Cardiac muscle cell (in vitro differentiated cells and primary cell): Measurements from ENCODE around the gene TGIF2. TPM values are rescaled to one million over a fixed set of nuclear protein-coding genes. Genes with fewer than 3 reads are reported as not detected.
"Not testable (repeated sequence)": the region's sequence is repeated elsewhere in the genome, so short reads cannot be mapped to it uniquely, and the experiment has no call there.

ENCODE experiments used
- DNase-seq, 2 donors: peaks; one replicate each; pipeline versions ENCODE4 v3.0.0 to v3.0.0-alpha.2; 2010 to 2017; ENCODE audit warnings: low read depth in 1 of 2, low spot score in 1 of 2
- H3K27ac ChIP-seq: fragments of 200-600 bp; sonication (generic); 2 replicates; pipeline ENCODE4 v1.5.1; 2016
- H3K27me3 ChIP-seq: fragments of 200-600 bp; sonication (generic); 2 replicates; pipeline ENCODE4 v1.6.0; 2016; ENCODE audit warnings: control low read depth
- H3K36me3 ChIP-seq: fragments of 200-600 bp; sonication (generic); 2 replicates; pipeline ENCODE4 v1.5.1; 2016; ENCODE audit warnings: control low read depth
- H3K4me1 ChIP-seq: fragments of 200-600 bp; sonication (generic); 2 replicates; pipeline ENCODE4 v1.8.1; 2017; ENCODE audit warnings: low read depth, mild to moderate bottlenecking, mixed run types
- H3K4me3 ChIP-seq: fragments of 200-600 bp; sonication (generic); 2 replicates; pipeline ENCODE4 v1.5.1; 2016; ENCODE audit warnings: mild to moderate bottlenecking
- H3K9me3 ChIP-seq: fragments of 200-600 bp; sonication (generic); 2 replicates; pipeline ENCODE4 v1.5.1; 2017; ENCODE audit warnings: low read depth, mild to moderate bottlenecking, control low read depth
- polyA plus RNA-seq: library from polyadenylated mRNA; unstranded; fragments of >200 nt; fragmentation: Nextera tagmentation; extraction: Ambion mirVana; gene quantifications from 2 replicates; pipeline ENCODE4 v1.2.1, GENCODE V29; 2016
- total RNA-seq: library from RNA; depleted of rRNA; stranded (reverse); fragments of >200 nt; gene quantifications from 2 replicates; pipeline ENCODE4 v1.2.3, GENCODE V29; 2016
- TF ChIP-seq, protein P1 (sequence below): IDR thresholded peaks from 2 replicates; pipeline ENCODE4 v1.5.1; 2012; ENCODE audit warnings: low read depth, mild to moderate bottlenecking, low read length

Gene TGIF2
- total and polyA plus RNA-seq, 2 experiments from 2014 or later = 59.4 to 69.5 TPM

DNA sequence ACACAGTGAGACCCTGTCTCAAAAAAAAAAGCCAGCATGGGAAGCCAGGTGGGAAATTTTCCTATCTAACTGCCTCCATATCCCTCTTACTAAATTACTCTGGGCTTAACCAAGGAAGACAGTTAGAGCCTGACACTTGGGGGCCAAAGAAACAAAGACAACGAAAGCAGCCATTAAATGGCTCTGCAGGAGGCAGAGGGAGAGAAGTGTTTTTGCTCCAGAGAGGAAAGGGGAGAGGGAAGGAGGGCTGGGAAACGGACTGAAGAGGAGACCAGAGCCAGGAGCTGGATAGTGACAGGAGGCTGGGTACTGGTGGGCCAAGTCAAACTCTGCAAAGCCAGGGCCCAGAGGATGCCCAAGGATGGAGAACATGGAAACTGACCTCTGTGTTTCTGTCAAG is 10.7 kb upstream of the TGIF2 start:
- Histone ChIP-seq H3K27ac (no peak overlapping the region), H3K4me3 (no peak overlapping the region), H3K4me1 (no peaks in the 10 kb centered on the region), H3K9me3 (no peaks in the 10 kb centered on the region), H3K36me3 (no peaks in the 10 kb centered on the region), H3K27me3 (no peaks in the 10 kb centered on the region)
- no peak for DNase-seq
- TF ChIP-seq, protein P1, sequence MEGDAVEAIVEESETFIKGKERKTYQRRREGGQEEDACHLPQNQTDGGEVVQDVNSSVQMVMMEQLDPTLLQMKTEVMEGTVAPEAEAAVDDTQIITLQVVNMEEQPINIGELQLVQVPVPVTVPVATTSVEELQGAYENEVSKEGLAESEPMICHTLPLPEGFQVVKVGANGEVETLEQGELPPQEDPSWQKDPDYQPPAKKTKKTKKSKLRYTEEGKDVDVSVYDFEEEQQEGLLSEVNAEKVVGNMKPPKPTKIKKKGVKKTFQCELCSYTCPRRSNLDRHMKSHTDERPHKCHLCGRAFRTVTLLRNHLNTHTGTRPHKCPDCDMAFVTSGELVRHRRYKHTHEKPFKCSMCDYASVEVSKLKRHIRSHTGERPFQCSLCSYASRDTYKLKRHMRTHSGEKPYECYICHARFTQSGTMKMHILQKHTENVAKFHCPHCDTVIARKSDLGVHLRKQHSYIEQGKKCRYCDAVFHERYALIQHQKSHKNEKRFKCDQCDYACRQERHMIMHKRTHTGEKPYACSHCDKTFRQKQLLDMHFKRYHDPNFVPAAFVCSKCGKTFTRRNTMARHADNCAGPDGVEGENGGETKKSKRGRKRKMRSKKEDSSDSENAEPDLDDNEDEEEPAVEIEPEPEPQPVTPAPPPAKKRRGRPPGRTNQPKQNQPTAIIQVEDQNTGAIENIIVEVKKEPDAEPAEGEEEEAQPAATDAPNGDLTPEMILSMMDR = no peak

DNA sequence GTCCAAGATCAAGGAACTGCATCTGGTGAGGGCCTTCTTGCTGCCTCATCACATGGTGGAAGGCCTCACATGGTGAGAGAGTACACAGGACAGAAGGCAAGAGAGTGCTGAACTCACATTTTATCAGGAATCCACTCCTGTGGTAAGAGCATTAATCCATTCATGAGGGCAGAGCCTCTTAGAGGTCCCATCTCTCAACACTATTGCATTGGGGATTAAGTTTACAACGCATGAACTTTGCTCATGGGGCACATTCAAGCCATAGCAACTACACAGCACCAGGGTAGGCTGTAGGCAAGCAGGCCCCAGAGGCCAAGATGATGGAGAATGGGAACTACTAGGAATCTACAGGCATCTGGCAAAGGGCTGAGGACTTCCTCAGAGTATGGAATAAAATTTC is 10.0 kb upstream of the TGIF2 start:
- no peaks in the 10 kb centered on the region for H3K36me3 ChIP-seq
- TF ChIP-seq, protein P1 = no peak
- no peak overlapping the region for H3K27ac ChIP-seq
- no peak overlapping the region for H3K4me3 ChIP-seq
- no peaks in the 10 kb centered on the region for H3K9me3 ChIP-seq
- no peak for DNase-seq
- H3K27me3 ChIP-seq = no peaks in the 10 kb centered on the region
- H3K4me1 ChIP-seq = no peaks in the 10 kb centered on the region

DNA sequence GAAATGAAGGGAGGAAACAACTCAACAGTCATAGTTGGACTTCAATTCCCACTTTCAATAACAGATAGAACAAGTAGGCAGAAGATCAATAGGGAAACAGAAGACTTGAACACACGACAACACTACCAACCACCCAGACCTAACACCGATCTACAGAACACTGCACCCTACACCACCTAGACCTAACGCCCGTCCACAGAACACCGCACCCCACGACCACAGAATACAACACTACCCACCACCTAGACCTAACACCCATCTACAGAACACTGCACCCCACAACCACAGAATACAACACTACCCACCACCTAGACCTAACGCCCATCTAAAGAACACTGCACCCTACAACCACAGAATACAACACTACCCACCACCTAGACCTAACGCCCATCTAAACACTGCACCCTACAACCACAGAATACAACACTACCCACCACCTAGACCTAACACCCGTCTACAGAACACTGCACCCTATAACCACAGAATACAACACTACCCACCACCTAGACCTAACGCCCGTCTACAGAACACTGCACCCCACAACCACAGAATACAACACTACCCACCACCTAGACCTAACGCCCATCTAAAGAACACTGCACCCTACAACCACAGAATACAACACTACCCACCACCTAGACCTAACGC is 9.2 kb upstream of the TGIF2 start:
- not testable (repeated sequence) for H3K4me3 ChIP-seq, H3K4me1 ChIP-seq, H3K27me3 ChIP-seq, H3K36me3 ChIP-seq, H3K27ac ChIP-seq, H3K9me3 ChIP-seq, DNase-seq

DNA sequence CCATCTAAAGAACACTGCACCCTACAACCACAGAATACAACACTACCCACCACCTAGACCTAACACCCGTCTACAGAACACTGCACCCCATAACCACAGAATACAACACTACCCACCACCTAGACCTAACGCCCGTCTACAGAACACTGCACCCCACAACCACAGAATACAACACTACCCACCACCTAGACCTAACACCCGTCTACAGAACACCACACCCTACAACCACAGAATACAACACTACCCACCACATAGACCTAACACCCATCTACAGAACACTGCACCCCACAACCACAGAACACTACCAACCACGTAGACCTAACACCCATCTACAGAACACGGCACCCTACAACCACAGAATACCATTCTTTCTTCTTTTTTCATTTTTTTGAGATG is 8.7 kb upstream of the TGIF2 start:
- H3K36me3 ChIP-seq, DNase-seq, H3K4me3 ChIP-seq, H3K4me1 ChIP-seq, H3K9me3 ChIP-seq, H3K27ac ChIP-seq, H3K27me3 ChIP-seq: not testable (repeated sequence)

DNA sequence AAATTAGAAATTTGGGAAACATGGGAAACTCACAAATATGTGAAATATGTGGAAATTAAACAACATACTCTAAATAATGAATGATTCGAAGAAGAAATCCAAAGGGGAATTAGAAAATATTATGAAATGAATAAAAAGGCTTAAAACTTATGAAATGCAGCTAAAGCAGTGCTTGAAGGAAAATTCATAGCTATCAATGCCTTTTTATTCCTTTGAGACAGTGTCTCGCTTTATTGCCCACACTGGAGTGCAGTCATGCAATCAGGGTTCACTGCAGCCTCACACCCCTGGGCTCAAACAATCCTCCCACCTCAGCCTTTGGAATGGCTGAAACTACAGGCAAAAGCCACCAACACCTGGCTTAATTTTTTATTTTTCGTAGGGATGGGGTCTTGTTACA is 7.9 kb upstream of the TGIF2 start:
- no peaks in the 10 kb centered on the region for H3K9me3 ChIP-seq
- H3K36me3 ChIP-seq = no peaks in the 10 kb centered on the region
- TF ChIP-seq, protein P1 = no peak

DNA sequence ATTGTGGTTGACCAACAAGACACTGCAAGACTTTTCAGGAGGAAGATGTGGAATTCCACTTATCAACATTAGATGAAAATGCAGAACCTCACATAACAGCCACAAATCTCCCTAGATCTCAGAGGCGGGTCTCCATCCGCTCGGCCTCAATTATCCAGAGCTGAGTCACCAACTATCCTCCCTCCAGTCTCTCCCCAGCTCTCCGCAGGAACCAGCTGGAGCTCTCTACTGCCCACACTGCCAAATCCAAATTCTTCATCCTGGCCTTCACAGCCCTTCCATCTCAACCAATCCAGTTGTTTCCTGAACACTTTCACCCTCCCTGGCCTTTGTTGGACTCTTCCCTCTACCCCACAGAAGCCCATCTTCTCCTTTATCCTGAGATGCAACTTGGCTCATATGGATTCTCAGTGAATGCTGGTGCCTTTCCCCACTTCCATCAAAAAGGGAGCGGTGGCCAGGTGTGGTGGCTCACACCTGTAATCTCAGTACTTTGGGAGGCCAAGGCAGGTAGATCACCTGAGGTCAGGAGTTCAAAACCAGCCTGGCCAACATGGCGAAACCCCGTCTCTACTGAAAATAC is 3.5 kb upstream of the TGIF2 start:
- H3K4me3 ChIP-seq = no peak overlapping the region
- H3K36me3 ChIP-seq = no peaks in the 10 kb centered on the region
- H3K27me3 ChIP-seq = no peaks in the 10 kb centered on the region
- TF ChIP-seq, protein P1 = no peak
- peak in 1 of 2 donors; percentile 73 for DNase-seq
- H3K27ac ChIP-seq = no peak overlapping the region
- H3K9me3 ChIP-seq = no peaks in the 10 kb centered on the region
- peaks cover 19% of the 10 kb centered on the region for H3K4me1 ChIP-seq

More for the DNA sequence above, 7.9 kb upstream of the TGIF2 start:
- Histone ChIP-seq H3K27ac (no peak overlapping the region), H3K27me3 (no peaks in the 10 kb centered on the region), H3K4me1 (no peaks in the 10 kb centered on the region), H3K4me3 (no peak overlapping the region)
- DNase-seq = no peak
